Fibroblast of lung (primary cell): ENCODE data around the gene AKIRIN2. TPM values are rescaled to one million over a fixed set of nuclear protein-coding genes. Genes with fewer than 3 reads are reported as not detected.

Source experiments
- DNase-seq, 2 donors: peaks; one replicate each; pipeline versions ENCODE4 v3.0.0 to v3.0.0-alpha.2; 2010; ENCODE audit warnings: low read depth in 2 of 2
- H2AFZ ChIP-seq: 2 replicates; pipeline ENCODE4 v1.5.1; 2012; ENCODE audit warnings: low read length, control low read depth, inconsistent platforms
- H3K27ac ChIP-seq: 2 replicates; pipeline ENCODE4 v1.5.1; 2011; ENCODE audit warnings: low read length, control low read depth; ENCODE audit not compliant: insufficient read depth
- H3K27me3 ChIP-seq: 2 replicates; pipeline ENCODE4 v1.5.1; 2011; ENCODE audit warnings: mild to moderate bottlenecking, low read length; ENCODE audit not compliant: control insufficient read depth, insufficient read depth
- H3K36me3 ChIP-seq: 2 replicates; pipeline ENCODE4 v1.5.1; 2011; ENCODE audit warnings: low read length; ENCODE audit not compliant: control insufficient read depth, insufficient read depth
- H3K4me1 ChIP-seq: 2 replicates; pipeline ENCODE4 v1.5.1; 2011; ENCODE audit warnings: low read length; ENCODE audit not compliant: control insufficient read depth, insufficient read depth; ENCODE audit errors: extremely low read depth
- H3K4me2 ChIP-seq: 2 replicates; pipeline ENCODE4 v1.5.1; 2011; ENCODE audit warnings: low read length, control low read depth; ENCODE audit not compliant: insufficient read depth; ENCODE audit errors: extremely low read depth
- H3K4me3 ChIP-seq, 4 experiments: fragments of 200-600 bp in 1 of 4; sonication (generic) in 1 of 4; replicated peaks in 1 of 4; 2 replicates each; pipeline ENCODE4 v1.5.1; 2011 to 2016; ENCODE audit warnings: low read length in 4 of 4, low read depth in 3 of 4, mild to moderate bottlenecking in 3 of 4, control low read depth in 2 of 4, inconsistent platforms in 1 of 4, mixed read lengths in 1 of 4; ENCODE audit not compliant: insufficient read depth in 1 of 4; ENCODE audit errors: control extremely low read depth in 1 of 4
- H3K79me2 ChIP-seq: 2 replicates; pipeline ENCODE4 v1.5.1; 2012; ENCODE audit warnings: mild to moderate bottlenecking, low read length, inconsistent platforms; ENCODE audit not compliant: control insufficient read depth, insufficient read depth
- H3K9ac ChIP-seq: 2 replicates; pipeline ENCODE4 v1.5.1; 2011; ENCODE audit warnings: mild to moderate bottlenecking, low read length, control low read depth; ENCODE audit not compliant: insufficient read depth
- H3K9me3 ChIP-seq: 2 replicates; pipeline ENCODE4 v1.5.1; 2012; ENCODE audit warnings: low read depth, low read length; ENCODE audit not compliant: control insufficient read depth, insufficient read depth
- H4K20me1 ChIP-seq: 2 replicates; pipeline ENCODE4 v1.5.1; 2011; ENCODE audit warnings: low read length; ENCODE audit not compliant: control insufficient read depth, insufficient read depth; ENCODE audit errors: extremely low read depth
- CTCF ChIP-seq, 2 donors: IDR thresholded peaks in 1 of 2; conservative IDR thresholded peaks in 1 of 2; 1 replicate in 1 of 2; 2 replicates in 1 of 2; pipeline ENCODE4 v1.5.1; 2011 to 2012; ENCODE audit warnings: low read length in 2 of 2, control low read depth in 1 of 2, inconsistent platforms in 1 of 2, low read depth in 1 of 2, mild to moderate bottlenecking in 1 of 2
- EZH2 ChIP-seq: IDR thresholded peaks from 2 replicates; pipeline ENCODE4 v1.5.1; 2012; ENCODE audit warnings: low read length, control low read depth, mild to moderate bottlenecking; ENCODE audit errors: missing control alignments
- polyA plus RNA-seq, 2 donors: library from polyadenylated mRNA; depleted of rRNA in 1 of 2; stranded (reverse) in 1 of 2; unstranded in 1 of 2; fragments of >200 nt; gene quantifications; 2 replicates each; pipeline ENCODE4 v1.2.1, GENCODE V29; 2011 to 2012; ENCODE audit warnings: missing spikeins in 1 of 2
- total RNA-seq: library from RNA; depleted of rRNA; stranded (reverse); fragments of >200 nt; gene quantifications from 2 replicates; pipeline ENCODE4 v1.2.1, GENCODE V29; 2014

AKIRIN2 gene
- total and polyA plus RNA-seq, 2 donors (not counting 1 experiment from before 2014, with no cell fraction given): 33.7 to 41.0 TPM

GRCh38 chr6:87633851-87634250 lies 68.2 kb downstream of the AKIRIN2 start:
- Histone ChIP-seq H3K4me3 (no peak overlapping the region), H3K27me3 (no peaks in the 10 kb centered on the region), H3K4me1 (peaks cover 3% of the 10 kb centered on the region), H3K9me3 (no peaks in the 10 kb centered on the region), H4K20me1 (no peaks in the 10 kb centered on the region), H3K4me2 (no peak overlapping the region), H3K79me2 (no peaks in the 10 kb centered on the region), H3K27ac (no peak overlapping the region), H3K36me3 (no peaks in the 10 kb centered on the region), H2AFZ (no peak overlapping the region), H3K9ac (no peak overlapping the region)
- TF ChIP-seq EZH2: no peak
- TF ChIP-seq CTCF (conservative IDR thresholded peaks at IDR 0.05 in 1 of 2, IDR thresholded peaks at IDR 0.05 in 1 of 2; ENCODE audit: low read depth in 1 of 2, low read length in 2 of 2): no peak
- no peak for DNase-seq

GRCh38 chr6:87630746-87631145 lies 71.3 kb downstream of the AKIRIN2 start:
- Histone ChIP-seq H3K4me3 (no peak overlapping the region), H3K9me3 (no peaks in the 10 kb centered on the region), H3K4me2 (no peak overlapping the region), H3K4me1 (peaks cover 3% of the 10 kb centered on the region), H4K20me1 (no peaks in the 10 kb centered on the region), H3K79me2 (no peaks in the 10 kb centered on the region), H3K27ac (no peak overlapping the region), H3K36me3 (no peaks in the 10 kb centered on the region), H3K9ac (no peak overlapping the region), H3K27me3 (no peaks in the 10 kb centered on the region), H2AFZ (no peak overlapping the region)
- TF ChIP-seq EZH2 (no peak), CTCF (conservative IDR thresholded peaks at IDR 0.05 in 1 of 2, IDR thresholded peaks at IDR 0.05 in 1 of 2; ENCODE audit: low read depth in 1 of 2, low read length in 2 of 2) (no peak)
- DNase-seq: no peak

GRCh38 chr6:87628881-87629280 lies 73.2 kb downstream of the AKIRIN2 start:
- Histone ChIP-seq H3K9ac (no peak overlapping the region), H3K4me2 (no peak overlapping the region), H2AFZ (no peak overlapping the region), H3K27ac (no peak overlapping the region), H3K27me3 (no peaks in the 10 kb centered on the region), H3K4me1 (peaks cover 3% of the 10 kb centered on the region), H4K20me1 (no peaks in the 10 kb centered on the region), H3K36me3 (no peaks in the 10 kb centered on the region), H3K4me3 (no peak overlapping the region), H3K9me3 (no peaks in the 10 kb centered on the region), H3K79me2 (no peaks in the 10 kb centered on the region)
- DNase-seq: peak; percentile 28 to 75
- TF ChIP-seq EZH2: no peak
- no peak for TF ChIP-seq CTCF (conservative IDR thresholded peaks at IDR 0.05 in 1 of 2, IDR thresholded peaks at IDR 0.05 in 1 of 2; ENCODE audit: low read depth in 1 of 2, low read length in 2 of 2)
